Activated CD8-positive, alpha-beta memory T cell treated with anti-CD3 and anti-CD28 coated beads for 48 hours (primary cell): ENCODE measurements around the gene TBC1D1.

Source experiments
- DNase-seq, 3 experiments: peaks; one replicate each; pipeline ENCODE4 v3.0.0-alpha.2; 2020; ENCODE audit warnings: low read depth in 2 of 3, low spot score in 2 of 3

Gene TBC1D1

DNA sequence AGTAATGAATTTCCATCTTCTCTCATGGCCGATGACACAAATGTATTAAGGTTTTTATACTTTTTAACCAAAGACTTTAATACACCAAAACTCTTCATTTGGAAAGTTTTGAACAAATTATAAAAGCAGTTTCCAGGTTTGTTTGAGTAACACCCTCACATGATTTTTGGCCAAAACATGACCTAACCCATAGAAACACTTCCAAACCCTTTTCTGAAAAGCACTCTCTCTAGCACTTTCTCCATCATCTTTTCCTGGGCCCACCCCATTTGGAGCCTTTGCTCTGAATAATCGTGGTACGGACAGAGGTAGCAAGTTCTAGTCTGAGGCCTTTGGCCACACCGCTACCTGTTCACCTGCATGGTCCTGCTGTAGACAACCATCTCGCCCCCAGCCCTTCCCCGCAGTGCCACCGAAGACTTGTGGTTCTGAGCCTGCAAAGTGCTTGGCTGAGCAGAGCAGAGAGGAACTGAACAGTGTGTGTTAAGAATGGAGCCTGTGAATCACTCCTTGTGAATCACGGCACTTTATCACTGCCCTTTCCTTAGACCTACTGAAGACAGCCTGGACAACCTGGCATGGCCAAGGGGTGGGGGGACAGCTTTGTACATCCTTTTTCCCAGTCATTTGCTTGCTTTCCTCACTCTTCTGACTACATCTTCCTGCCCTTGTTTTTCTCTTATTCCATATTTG, 251.1 kb downstream of the TBC1D1 start:
- no peak for DNase-seq

GRCh38 chr4:38144031-38144430, 253.1 kb downstream of the TBC1D1 start:
- no peak for DNase-seq

- no peak for DNase-seq
Measured at GRCh38 chr4:38145033-38145678, 254.3 kb downstream of the TBC1D1 start.

GRCh38 chr4:38145741-38146140, 254.9 kb downstream of the TBC1D1 start:
- DNase-seq, result no peak

DNA sequence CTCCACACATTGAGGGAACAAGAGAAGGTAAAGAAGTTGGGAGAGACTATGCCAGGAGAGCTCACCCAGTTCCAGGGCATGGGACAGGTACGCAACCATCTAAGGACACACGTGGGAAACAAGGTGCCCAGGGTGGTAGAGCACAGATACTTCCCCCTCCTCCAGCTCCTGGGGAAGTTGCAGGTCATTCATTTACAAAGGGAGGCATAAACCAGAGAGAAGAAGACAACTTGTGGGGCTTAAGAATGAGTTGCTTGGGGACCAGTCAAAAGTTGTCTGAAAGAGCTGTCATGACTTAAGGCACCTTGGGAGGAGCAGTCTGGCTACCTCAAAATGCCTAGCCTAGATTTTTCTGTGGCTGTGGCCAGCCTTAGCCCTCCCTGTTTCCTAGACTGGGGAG, 255.5 kb downstream of the TBC1D1 start:
- no peak for DNase-seq

DNA sequence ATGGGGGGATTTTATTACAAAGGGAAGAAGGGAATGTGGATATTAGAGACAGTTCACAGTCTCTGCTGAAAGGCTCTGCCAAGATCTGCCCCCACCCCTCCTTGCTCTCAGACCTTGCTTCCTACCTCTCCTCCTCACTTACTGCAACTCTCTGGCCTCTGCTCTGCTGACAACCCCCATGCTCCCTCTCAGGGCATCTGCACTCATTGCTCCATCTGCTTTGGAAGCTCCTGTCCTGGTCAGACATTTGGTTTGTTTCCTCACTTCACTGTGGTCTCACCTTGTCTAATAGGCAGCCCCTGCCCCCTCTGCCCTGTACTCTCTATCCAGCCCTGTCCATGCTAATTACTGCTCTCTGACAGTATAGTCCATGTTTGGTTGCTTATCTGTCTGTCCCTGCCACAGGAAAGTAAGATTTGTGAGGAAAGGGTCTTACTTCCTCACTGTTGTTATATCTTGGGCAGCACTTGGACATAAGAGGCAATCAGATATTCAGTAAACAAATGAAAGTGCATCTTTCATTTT, 258.6 kb downstream of the TBC1D1 start:
- no peak for DNase-seq

GRCh38 chr4:38149997-38150671, 259.2 kb downstream of the TBC1D1 start:
- DNase-seq, result no peak

DNA sequence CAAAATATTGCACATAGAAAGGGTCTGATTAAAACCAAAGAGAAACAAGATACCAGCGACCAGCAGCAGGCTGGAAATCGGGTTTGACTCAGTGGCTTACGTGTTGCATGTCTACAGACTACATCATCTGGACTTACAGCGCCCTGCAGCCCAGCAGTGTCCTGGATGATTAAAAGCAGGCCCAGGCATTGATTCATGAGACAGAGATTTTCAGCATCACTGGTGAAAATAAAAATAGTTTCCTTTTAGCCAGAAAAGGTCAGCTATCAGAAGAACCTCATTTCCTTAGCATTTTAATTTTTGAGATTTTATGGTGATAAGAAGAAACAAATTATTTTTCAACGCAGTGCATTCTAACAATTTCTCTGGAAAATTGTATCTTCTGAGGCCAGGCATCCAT, 259.9 kb downstream of the TBC1D1 start:
- no peak for DNase-seq

DNA sequence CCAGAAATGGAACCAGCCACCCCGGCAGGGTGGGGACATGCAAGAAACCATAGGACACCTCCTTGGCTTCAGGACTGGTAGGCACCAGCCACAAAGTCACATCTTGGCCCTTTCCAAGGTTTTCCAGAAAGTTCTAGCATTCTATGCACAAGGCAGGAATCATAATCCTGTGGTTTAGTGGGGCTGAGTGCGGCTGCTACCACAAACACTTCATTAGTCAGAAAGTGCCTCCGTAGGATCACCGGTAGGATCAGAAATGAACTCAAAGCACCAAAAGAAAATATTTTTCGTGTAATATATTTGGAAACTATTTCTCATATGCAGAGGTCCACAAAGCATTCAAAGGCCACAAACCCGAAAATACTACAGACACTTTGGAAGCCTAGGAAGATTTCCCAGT, 261.0 kb downstream of the TBC1D1 start:
- no peak for DNase-seq

DNA sequence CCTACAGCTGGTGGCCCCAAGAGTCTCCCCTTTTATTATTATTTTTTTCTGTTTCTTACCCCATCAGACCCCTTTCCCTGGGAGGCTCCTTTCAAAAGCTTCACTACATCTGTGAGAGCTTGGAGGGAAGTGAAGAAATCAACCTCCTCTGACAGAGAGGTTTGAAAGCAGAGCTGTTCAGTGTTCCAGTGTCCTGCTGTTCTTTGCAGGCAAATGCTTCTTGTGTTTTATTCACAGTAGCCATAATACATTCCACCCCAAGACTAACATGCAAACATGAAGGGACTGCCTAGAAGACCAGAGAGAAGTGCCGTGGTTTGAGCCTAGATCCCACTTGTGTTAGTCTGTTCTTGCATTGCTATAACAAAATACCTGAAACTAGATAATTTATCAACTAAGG, 261.4 kb downstream of the TBC1D1 start:
- DNase-seq, result no peak

GRCh38 chr4:38152721-38153386, 262.0 kb downstream of the TBC1D1 start:
- DNase-seq, result no peak

- no peak for DNase-seq
Measured at GRCh38 chr4:38153387-38153760, 262.5 kb downstream of the TBC1D1 start.

GRCh38 chr4:38154252-38154651, 263.4 kb downstream of the TBC1D1 start:
- no peak for DNase-seq

DNA sequence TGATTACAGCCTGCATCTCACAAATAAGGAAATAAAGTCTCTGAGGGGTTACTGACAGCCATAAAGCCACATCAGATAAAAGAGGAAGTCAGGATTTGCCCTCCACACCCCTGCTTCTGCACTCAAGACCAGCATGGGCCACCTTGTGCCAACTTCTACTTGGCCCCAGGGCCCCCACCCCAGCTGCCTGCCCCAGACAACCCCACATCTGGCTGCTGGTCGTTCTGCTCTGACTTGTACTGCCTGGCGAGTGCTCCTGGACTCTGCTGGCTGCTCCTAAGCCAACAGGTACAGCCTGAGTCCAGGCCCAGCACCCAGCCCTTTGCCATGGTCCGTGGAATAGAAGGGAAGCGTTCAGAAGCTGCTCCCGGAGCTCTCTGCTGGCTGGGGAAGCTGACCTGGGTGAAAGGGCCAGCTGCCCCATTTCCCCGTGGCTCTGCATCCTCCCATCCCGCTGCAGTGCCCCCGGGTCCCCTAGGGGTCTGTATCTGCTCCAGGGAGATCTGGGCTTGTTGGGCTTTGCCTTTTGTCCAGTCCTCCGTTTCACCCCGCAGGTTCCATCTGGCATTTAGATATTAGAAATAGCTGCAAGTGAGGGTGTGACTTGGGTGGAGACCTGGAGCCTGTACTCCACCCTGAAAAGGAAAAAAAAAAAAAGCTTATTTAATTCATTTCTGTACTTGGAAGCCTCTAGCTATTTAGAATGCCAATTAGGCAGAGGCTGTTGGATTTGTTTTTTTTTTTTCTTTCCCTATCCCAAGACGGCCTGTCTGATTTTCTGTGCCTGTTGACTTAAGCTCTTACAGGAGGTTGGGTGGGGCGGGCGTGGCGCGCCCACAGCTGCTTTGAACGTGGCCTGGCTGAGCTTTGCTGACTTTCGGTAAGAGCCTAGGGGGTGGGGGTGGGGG, 264.1 kb downstream of the TBC1D1 start:
- DNase-seq, result no peak

DNA sequence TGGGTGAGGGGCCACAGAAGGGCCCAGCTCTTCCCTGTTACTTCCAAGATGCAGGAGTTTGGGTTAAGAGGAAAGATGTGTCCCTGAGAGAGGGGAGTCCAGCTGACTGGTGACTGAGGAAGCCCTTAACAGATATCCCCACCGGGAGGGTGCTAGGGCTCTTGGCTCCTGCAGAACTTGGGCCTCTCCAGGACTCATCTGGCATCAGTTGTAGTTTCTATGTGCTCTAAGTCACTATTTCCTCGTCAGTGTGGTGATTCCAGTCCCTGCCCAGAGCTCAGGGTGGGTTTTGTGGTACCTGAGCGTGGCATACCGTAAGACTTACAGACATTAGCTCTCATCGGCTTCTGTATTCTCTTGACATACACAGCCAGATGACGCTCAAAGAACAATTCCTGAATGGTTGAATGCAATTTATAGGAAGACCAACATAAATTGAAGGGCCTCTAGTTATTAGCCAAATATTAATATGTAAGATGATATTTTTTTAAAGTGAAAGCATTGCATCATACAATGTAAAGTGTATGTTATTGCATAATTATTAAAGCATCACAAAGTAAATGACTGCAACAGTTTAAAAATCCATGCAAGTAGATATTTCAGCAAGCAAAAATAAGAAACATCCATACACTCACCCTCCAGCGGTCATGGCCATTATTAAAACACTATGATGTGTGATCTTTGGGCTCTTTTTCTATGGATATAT, 264.9 kb downstream of the TBC1D1 start:
- no peak for DNase-seq

GRCh38 chr4:38157592-38157991, 266.7 kb downstream of the TBC1D1 start:
- no peak for DNase-seq

- DNase-seq, result no peak
Measured at GRCh38 chr4:38160487-38161207, 269.8 kb downstream of the TBC1D1 start.

DNA sequence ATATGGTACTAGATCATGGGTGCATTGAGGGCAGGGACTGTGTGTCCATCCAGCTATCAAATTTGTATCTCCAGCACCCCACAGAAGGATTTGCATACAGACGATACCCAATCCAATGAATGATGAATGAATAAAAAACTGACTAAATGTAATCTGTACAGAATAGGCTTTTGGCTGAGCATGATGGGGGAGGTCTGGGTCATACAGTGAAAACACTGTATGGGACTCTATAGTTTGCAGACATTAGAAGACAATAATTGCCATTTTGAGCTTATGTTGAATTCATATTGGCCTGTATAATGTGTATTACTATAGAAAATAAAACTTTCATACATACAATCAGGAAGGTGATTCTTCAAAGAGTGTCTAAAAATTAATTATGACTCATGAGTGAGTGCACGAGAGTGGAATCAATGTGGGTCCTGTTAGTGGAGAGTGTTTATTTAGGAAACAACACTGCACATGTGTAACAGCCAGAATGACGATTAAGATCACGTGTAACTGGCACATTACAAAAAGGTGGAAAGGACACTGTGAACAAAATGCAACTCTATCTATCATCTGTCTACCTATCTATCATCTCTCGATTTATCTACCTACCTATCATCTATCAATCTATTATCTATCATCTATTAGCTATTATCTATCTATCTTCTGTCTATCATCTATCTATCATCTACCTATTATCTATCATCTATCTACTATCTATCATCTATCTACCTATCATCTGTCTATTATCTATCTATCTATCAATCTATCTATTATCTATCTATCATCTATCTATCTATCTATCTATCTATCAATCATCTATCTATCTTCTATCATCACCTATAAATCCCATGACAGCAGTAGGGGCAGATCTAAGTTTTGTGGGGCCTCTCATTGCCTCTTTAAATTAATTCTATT, 270.6 kb downstream of the TBC1D1 start:
- DNase-seq, result no peak
